Trophoblast cell (in vitro differentiated cells and primary cell): ENCODE data around the gene VEPH1.

ENCODE experiments used
- DNase-seq, 2 donors: peaks; one replicate each; pipeline ENCODE4 v3.0.0-alpha.2; 2016
- H2AFZ ChIP-seq: 2 replicates; pipeline ENCODE4 v1.6.1; 2013; ENCODE audit warnings: low read length, moderate library complexity, mild to moderate bottlenecking; ENCODE audit not compliant: insufficient read depth, poor library complexity
- H2AK5ac ChIP-seq: 2 replicates; pipeline ENCODE4 v1.6.1; 2013; ENCODE audit warnings: mild to moderate bottlenecking, low read length
- H2BK120ac ChIP-seq: 2 replicates; pipeline ENCODE4 v1.6.1; 2013; ENCODE audit warnings: low read length, mild to moderate bottlenecking, moderate library complexity; ENCODE audit not compliant: insufficient read depth, poor library complexity
- H2BK12ac ChIP-seq: 2 replicates; pipeline ENCODE4 v1.6.1; 2013; ENCODE audit warnings: mild to moderate bottlenecking, low read length, moderate library complexity
- H2BK5ac ChIP-seq: 2 replicates; pipeline ENCODE4 v1.6.1; 2013; ENCODE audit warnings: low read length, low read depth, moderate library complexity, mild to moderate bottlenecking; ENCODE audit not compliant: poor library complexity
- H3K14ac ChIP-seq: 2 replicates; pipeline ENCODE4 v1.6.1; 2013; ENCODE audit warnings: mild to moderate bottlenecking, low read length
- H3K18ac ChIP-seq: 2 replicates; pipeline ENCODE4 v1.6.1; 2013; ENCODE audit warnings: mild to moderate bottlenecking, low read length
- H3K23ac ChIP-seq: 2 replicates; pipeline ENCODE4 v1.6.1; 2013; ENCODE audit warnings: low read length
- H3K27ac ChIP-seq: 2 replicates; pipeline ENCODE4 v1.5.1; 2013; ENCODE audit warnings: low read depth, mild to moderate bottlenecking, inconsistent platforms, low read length, moderate library complexity
- H3K27me3 ChIP-seq: 2 replicates; pipeline ENCODE4 v1.6.1; 2013; ENCODE audit warnings: inconsistent platforms, mild to moderate bottlenecking, low read length, moderate library complexity; ENCODE audit not compliant: insufficient read depth
- H3K36me3 ChIP-seq, 2 experiments: 1 replicate in 1 of 2; 2 replicates in 1 of 2; pipeline ENCODE4 v1.6.1; 2013; ENCODE audit warnings: low read length in 2 of 2, mild to moderate bottlenecking in 2 of 2, moderate library complexity in 1 of 2; ENCODE audit not compliant: insufficient read depth in 2 of 2, control insufficient read depth in 1 of 2
- H3K4ac ChIP-seq: 2 replicates; pipeline ENCODE4 v1.6.1; 2013; ENCODE audit warnings: low read depth, mild to moderate bottlenecking, low read length, moderate library complexity
- H3K4me1 ChIP-seq, 2 experiments: 1 replicate in 1 of 2; 2 replicates in 1 of 2; pipeline ENCODE4 v1.6.1; 2013; ENCODE audit warnings: low read length in 2 of 2, mild to moderate bottlenecking in 2 of 2, moderate library complexity in 1 of 2; ENCODE audit not compliant: insufficient read depth in 2 of 2, control insufficient read depth in 1 of 2
- H3K4me2 ChIP-seq: 2 replicates; pipeline ENCODE4 v1.6.1; 2013; ENCODE audit warnings: inconsistent platforms, mild to moderate bottlenecking, low read length, moderate library complexity
- H3K4me3 ChIP-seq: 2 replicates; pipeline ENCODE4 v1.5.1; 2013; ENCODE audit warnings: mild to moderate bottlenecking, low read depth, low read length, inconsistent platforms
- H3K79me1 ChIP-seq: one replicate; pipeline ENCODE4 v1.6.1; 2013; ENCODE audit warnings: low read length
- H3K79me2 ChIP-seq: 2 replicates; pipeline ENCODE4 v1.6.1; 2013; ENCODE audit warnings: low read length, mild to moderate bottlenecking; ENCODE audit not compliant: control insufficient read depth, insufficient read depth, poor library complexity
- H3K9ac ChIP-seq: 2 replicates; pipeline ENCODE4 v1.6.1; 2013; ENCODE audit warnings: mild to moderate bottlenecking, low read length
- H3K9me3 ChIP-seq: 2 replicates; pipeline ENCODE4 v1.6.1; 2013; ENCODE audit warnings: low read depth, mild to moderate bottlenecking, control low read depth, inconsistent platforms, low read length; ENCODE audit not compliant: insufficient read depth
- H4K12ac ChIP-seq: 2 replicates; pipeline ENCODE4 v1.6.1; 2013; ENCODE audit warnings: low read depth, mild to moderate bottlenecking, low read length, moderate library complexity
- H4K8ac ChIP-seq: 2 replicates; pipeline ENCODE4 v1.6.1; 2013; ENCODE audit warnings: low read depth, mild to moderate bottlenecking, low read length, moderate library complexity
- H4K91ac ChIP-seq: one replicate; pipeline ENCODE4 v1.6.1; 2013; ENCODE audit warnings: low read depth, mild to moderate bottlenecking, low read length, moderate library complexity
- WGBS: extraction: QIAGEN DNeasy Blood & Tissue Kit; methylation state at CpG from one replicate; pipeline ENCODE4 v1.1.7; 2013; ENCODE audit warnings: missing lambda C conversion rate; ENCODE audit not compliant: insufficient read length, insufficient coverage; ENCODE audit errors: extremely low coverage; 5-methylcytosine and 5-hydroxymethylcytosine counted together

VEPH1 gene

GRCh38 chr3:157508461-157508860, 5.2 kb upstream of the VEPH1 start:
- H2BK12ac ChIP-seq = no peak overlapping the region
- no peak overlapping the region for H4K91ac ChIP-seq
- no peak overlapping the region for H3K4me3 ChIP-seq
- no peaks in the 10 kb centered on the region for H3K79me1 ChIP-seq
- no peak overlapping the region for H3K27ac ChIP-seq
- H3K4me2 ChIP-seq = no peak overlapping the region
- peaks cover 2 to 4% of the 10 kb centered on the region in 2 experiments for H3K4me1 ChIP-seq
- H2BK5ac ChIP-seq = no peak overlapping the region
- H2AK5ac ChIP-seq = no peak overlapping the region
- H3K79me2 ChIP-seq = no peaks in the 10 kb centered on the region
- no peaks in the 10 kb centered on the region for H3K9me3 ChIP-seq
- no peak overlapping the region for H2AFZ ChIP-seq
- no peak overlapping the region for H3K14ac ChIP-seq
- H4K8ac ChIP-seq = no peak overlapping the region
- no peak overlapping the region for H4K12ac ChIP-seq
- DNase-seq = no peak
- H3K18ac ChIP-seq = no peak overlapping the region
- no peaks in the 10 kb centered on the region for H3K36me3 ChIP-seq
- H3K27me3 ChIP-seq = no peaks in the 10 kb centered on the region
- H3K9ac ChIP-seq = no peak overlapping the region
- H3K4ac ChIP-seq = no peak overlapping the region
- no CpG with 5 or more reads among the region's 1 CpG for WGBS
- H3K23ac ChIP-seq = no peak overlapping the region
- no peak overlapping the region for H2BK120ac ChIP-seq

- WGBS = no CpG with 5 or more reads among the region's 4 CpGs
Measured at GRCh38 chr3:157501863-157502262, 1.4 kb downstream of the VEPH1 start.

GRCh38 chr3:157500232-157500631, 3.0 kb downstream of the VEPH1 start:
- Histone ChIP-seq H3K4me1 (peaks cover 8 to 13% of the 10 kb centered on the region in 2 experiments), H3K23ac (no peak overlapping the region), H2AFZ (no peak overlapping the region), H3K4me3 (no peak overlapping the region), H4K8ac (no peak overlapping the region), H3K9me3 (no peaks in the 10 kb centered on the region), H3K79me2 (no peaks in the 10 kb centered on the region), H3K27me3 (no peaks in the 10 kb centered on the region), H3K79me1 (no peaks in the 10 kb centered on the region), H2BK120ac (no peak overlapping the region), H3K4me2 (peak overlapping the region; percentile 73), H4K12ac (no peak overlapping the region), H2BK12ac (no peak overlapping the region), H3K14ac (no peak overlapping the region), H2BK5ac (no peak overlapping the region), H4K91ac (no peak overlapping the region), H3K4ac (no peak overlapping the region), H3K9ac (no peak overlapping the region), H3K36me3 (no peaks in the 10 kb centered on the region), H2AK5ac (no peak overlapping the region), H3K18ac (no peak overlapping the region), H3K27ac (peak overlapping the region; percentile 91)
- peak in 1 of 2 donors; percentile 51 for DNase-seq
- no CpG with 5 or more reads among the region's 4 CpGs for WGBS

More at GRCh38 chr3:157501863-157502262, 1.4 kb downstream of the VEPH1 start:
- Histone ChIP-seq H3K9me3 (no peaks in the 10 kb centered on the region), H3K27me3 (no peaks in the 10 kb centered on the region), H2BK12ac (no peak overlapping the region), H2AK5ac (no peak overlapping the region), H3K36me3 (no peaks in the 10 kb centered on the region), H3K4ac (no peak overlapping the region), H3K79me1 (no peaks in the 10 kb centered on the region), H3K4me2 (no peak overlapping the region), H4K8ac (no peak overlapping the region), H3K14ac (no peak overlapping the region), H3K79me2 (no peaks in the 10 kb centered on the region), H2AFZ (no peak overlapping the region), H3K9ac (no peak overlapping the region), H4K12ac (no peak overlapping the region), H3K4me1 (peaks cover 8 to 13% of the 10 kb centered on the region in 2 experiments), H2BK120ac (no peak overlapping the region), H2BK5ac (no peak overlapping the region), H3K27ac (no peak overlapping the region), H3K23ac (no peak overlapping the region), H3K18ac (no peak overlapping the region), H3K4me3 (no peak overlapping the region), H4K91ac (no peak overlapping the region)
- DNase-seq = no peak

GRCh38 chr3:157499342-157499963, 3.8 kb downstream of the VEPH1 start:
- H2AFZ ChIP-seq = no peak overlapping the region
- peak; percentile 69 to 78 for DNase-seq
- no peaks in the 10 kb centered on the region for H3K27me3 ChIP-seq
- no CpG with 5 or more reads among the region's 24 CpGs for WGBS
- no peak overlapping the region for H2BK12ac ChIP-seq
- no peak overlapping the region for H3K4ac ChIP-seq
- H3K14ac ChIP-seq = no peak overlapping the region
- peak overlapping the region; percentile 73 for H3K4me2 ChIP-seq
- H3K9me3 ChIP-seq = no peaks in the 10 kb centered on the region
- H3K9ac ChIP-seq = no peak overlapping the region
- H4K91ac ChIP-seq = no peak overlapping the region
- no peak overlapping the region for H3K23ac ChIP-seq
- no peak overlapping the region for H3K18ac ChIP-seq
- no peak overlapping the region for H3K4me3 ChIP-seq
- H2BK5ac ChIP-seq = peak overlapping the region; percentile 45
- H3K79me1 ChIP-seq = no peaks in the 10 kb centered on the region
- H3K4me1 ChIP-seq = peaks cover 7 to 11% of the 10 kb centered on the region in 2 experiments
- H4K12ac ChIP-seq = no peak overlapping the region
- no peaks in the 10 kb centered on the region for H3K79me2 ChIP-seq
- no peak overlapping the region for H2BK120ac ChIP-seq
- H4K8ac ChIP-seq = no peak overlapping the region
- H3K36me3 ChIP-seq = no peaks in the 10 kb centered on the region
- no peak overlapping the region for H2AK5ac ChIP-seq
- H3K27ac ChIP-seq = peak overlapping the region; percentile 91
